GM23338 (cell line): ENCODE data around the gene CHN2. TPM values are rescaled to one million over a fixed set of nuclear protein-coding genes. Genes with fewer than 3 reads are reported as not detected.
A peak's percentile ranks its signal among the peaks of the same experiment; 100 is the strongest.

ENCODE experiments used
- ATAC-seq: fragments of 200-7000 bp; cut with Tn5 transposase; 3 replicates; pipeline ENCODE4 v1.9.1; 2020
- DNase-seq: peaks from one replicate; pipeline ENCODE4 v3.0.0-alpha.2; 2015; ENCODE audit warnings: low spot score
- H2AFZ ChIP-seq: fragments of 200-600 bp; sonication (generic); 2 replicates; pipeline ENCODE4 v1.8.0; 2016; ENCODE audit warnings: antibody characterized with exemption, mild to moderate bottlenecking, moderate library complexity
- H3F3A ChIP-seq: fragments of 200-600 bp; sonication (generic); replicated peaks from 2 replicates; pipeline ENCODE4 v1.8.0; 2017; ENCODE audit warnings: antibody characterized with exemption, mixed run types, low read depth
- H3K27ac ChIP-seq: fragments of 200-600 bp; sonication (generic); 2 replicates; pipeline ENCODE4 v1.6.1; 2016; ENCODE audit warnings: low read depth
- H3K27me3 ChIP-seq: fragments of 200-600 bp; sonication (generic); 2 replicates; pipeline ENCODE4 v1.8.0; 2016; ENCODE audit warnings: mild to moderate bottlenecking, mixed run types, moderate library complexity; ENCODE audit not compliant: insufficient read depth
- H3K36me3 ChIP-seq: fragments of 200-600 bp; sonication (generic); 2 replicates; pipeline ENCODE4 v1.8.0; 2016; ENCODE audit warnings: mild to moderate bottlenecking; ENCODE audit not compliant: insufficient read depth
- H3K4me1 ChIP-seq: fragments of 200-600 bp; sonication (generic); 2 replicates; pipeline ENCODE4 v1.8.0; 2016; ENCODE audit warnings: mild to moderate bottlenecking, moderate library complexity; ENCODE audit not compliant: insufficient read depth
- H3K4me2 ChIP-seq: fragments of 200-600 bp; sonication (generic); 2 replicates; pipeline ENCODE4 v1.7.1; 2017; ENCODE audit warnings: mixed run types
- H3K4me3 ChIP-seq: fragments of 200-600 bp; sonication (generic); 2 replicates; pipeline ENCODE4 v1.6.1; 2016; ENCODE audit warnings: mixed run types
- H3K79me2 ChIP-seq: fragments of 200-600 bp; sonication (generic); replicated peaks from 2 replicates; pipeline ENCODE4 v1.8.0; 2017; ENCODE audit warnings: mild to moderate bottlenecking; ENCODE audit not compliant: insufficient read depth
- H3K9me2 ChIP-seq: fragments of 200-600 bp; sonication (generic); 2 replicates; pipeline ENCODE4 v1.8.0; 2017; ENCODE audit not compliant: insufficient read depth
- H4K20me1 ChIP-seq: fragments of 200-600 bp; sonication (generic); replicated peaks from 2 replicates; pipeline ENCODE4 v1.8.0; 2017; ENCODE audit warnings: mild to moderate bottlenecking; ENCODE audit not compliant: insufficient read depth
- H3K27ac Mint-ChIP-seq: 2 replicates; pipeline ENCODE4 v1.8.0; 2020; ENCODE audit warnings: inconsistent platforms, mild to moderate bottlenecking, moderate library complexity, mixed read lengths
- H3K27me3 Mint-ChIP-seq: 3 replicates; pipeline ENCODE4 v1.8.0; 2022; ENCODE audit warnings: low read depth, mild to moderate bottlenecking, moderate library complexity, mixed read lengths, inconsistent platforms; ENCODE audit not compliant: insufficient read depth, poor library complexity
- H3K36me3 Mint-ChIP-seq: 3 replicates; pipeline ENCODE4 v1.8.0; 2021; ENCODE audit warnings: low read depth, mild to moderate bottlenecking, inconsistent platforms, moderate library complexity, mixed read lengths
- H3K4me1 Mint-ChIP-seq: 3 replicates; pipeline ENCODE4 v1.8.0; 2020; ENCODE audit warnings: mild to moderate bottlenecking, inconsistent platforms, mixed read lengths
- H3K4me3 Mint-ChIP-seq: 3 replicates; pipeline ENCODE4 v1.8.0; 2021; ENCODE audit warnings: moderate library complexity, mild to moderate bottlenecking, inconsistent platforms, mixed read lengths
- H3K9me3 Mint-ChIP-seq: 3 replicates; pipeline ENCODE4 v1.8.0; 2020; ENCODE audit warnings: moderate library complexity, mild to moderate bottlenecking, inconsistent platforms, mixed read lengths
- CTCF ChIP-seq, 2 experiments: fragments of 200-600 bp in 1 of 2; sonication (generic) in 1 of 2; conservative IDR thresholded peaks; 2 replicates each; pipeline versions ENCODE4 v1.5.1 to v1.6.1; 2016 to 2017; ENCODE audit warnings: antibody characterized with exemption in 2 of 2, low read depth in 2 of 2, mild to moderate bottlenecking in 2 of 2, moderate library complexity in 1 of 2
- ETS1 ChIP-seq: IDR thresholded peaks from 2 replicates; pipeline ENCODE4 v1.6.1; 2016; ENCODE audit warnings: antibody characterized with exemption
- NANOG ChIP-seq: IDR thresholded peaks from 2 replicates; pipeline ENCODE4 v1.6.1; 2016; ENCODE audit warnings: antibody characterized with exemption, borderline replicate concordance
- ZNF331 ChIP-seq: fragments of 250-450 bp; sonication (Bioruptor Pico); IDR thresholded peaks from 2 replicates; pipeline ENCODE4 v1.5.0; 2020; ENCODE audit warnings: low read depth, mild to moderate bottlenecking, moderate library complexity
- ZNF462 ChIP-seq: fragments of 250-450 bp; sonication (Bioruptor Pico); IDR thresholded peaks from 2 replicates; pipeline ENCODE4 v1.5.0; 2020; ENCODE audit warnings: mild to moderate bottlenecking, moderate library complexity
- polyA plus RNA-seq: library from polyadenylated mRNA; unstranded; fragments of >200 nt; fragmentation: Nextera tagmentation; extraction: Ambion mirVana; gene quantifications from 2 replicates; pipeline ENCODE4 v1.2.1, GENCODE V29; 2016
- total RNA-seq: library from RNA; depleted of rRNA; stranded (reverse); fragments of >200 nt; shearing (Covaris generic); gene quantifications from 2 replicates; pipeline ENCODE4 v1.2.3, GENCODE V29; 2014

Gene CHN2
- total and polyA plus RNA-seq, 2 experiments from 2014 or later, result 6.1 to 7.5 TPM

- TF ChIP-seq CTCF (conservative IDR thresholded peaks at IDR 0.05; ENCODE audit: low read depth in 2 of 2), result no peak
- no peak for TF ChIP-seq ZNF331 (CRISPR knock-in tag)
Measured at GRCh38 chr7:29146057-29146706, 48.4 kb upstream of the CHN2 start, which contains the start of gene CPVL (continued).

GRCh38 chr7:29146888-29147609 lies 47.5 kb upstream of the CHN2 start:
- TF ChIP-seq ETS1 (no peak), CTCF (conservative IDR thresholded peaks at IDR 0.05; ENCODE audit: low read depth in 2 of 2) (0 out of 4 replicates have a peak, but pooled peaks of 1 of the 2 experiments have one; percentile 16)
- Mint-ChIP-seq H3K4me1 (peaks cover 14% of the 10 kb centered on the region; the same call in 2 of the 3 replicates), H3K9me3 (no peaks in the 10 kb centered on the region), H3K4me3 (peak overlapping the region; percentile 97), H3K36me3 (no peaks in the 10 kb centered on the region), H3K27ac (no peak overlapping the region), H3K27me3 (peaks cover 16% of the 10 kb centered on the region)
- Histone ChIP-seq H3K27me3 (peaks cover 20% of the 10 kb centered on the region), H3K4me2 (peak overlapping the region; percentile 97), H3F3A (no peaks in the 10 kb centered on the region), H3K4me1 (peaks cover 13% of the 10 kb centered on the region), H3K36me3 (no peaks in the 10 kb centered on the region), H3K27ac (no peak overlapping the region), H3K4me3 (peak overlapping the region; percentile 88), H3K9me2 (no peaks in the 10 kb centered on the region), H3K79me2 (no peaks in the 10 kb centered on the region), H4K20me1 (no peaks in the 10 kb centered on the region), H2AFZ (peak overlapping the region; percentile 99)
- ATAC-seq (peak; percentile 60), DNase-seq (peak; percentile 43)

GRCh38 chr7:29147821-29148220 lies 46.8 kb upstream of the CHN2 start:
- H3K9me3 Mint-ChIP-seq, result no peaks in the 10 kb centered on the region
- DNase-seq (no peak), ATAC-seq (no peak)
- Histone ChIP-seq H3K79me2 (no peaks in the 10 kb centered on the region), H4K20me1 (no peaks in the 10 kb centered on the region), H2AFZ (no peak overlapping the region), H3K4me3 (no peak overlapping the region), H3K27ac (no peak overlapping the region), H3K4me2 (no peak overlapping the region), H3K9me2 (no peaks in the 10 kb centered on the region), H3K4me1 (peaks cover 13% of the 10 kb centered on the region), H3F3A (no peaks in the 10 kb centered on the region), H3K36me3 (no peaks in the 10 kb centered on the region), H3K27me3 (peaks cover 20% of the 10 kb centered on the region)
- H3K4me1 Mint-ChIP-seq, result peaks cover 20% of the 10 kb centered on the region; the same call in 2 of the 3 replicates
- H3K27ac Mint-ChIP-seq, result no peak overlapping the region
- H3K4me3 Mint-ChIP-seq, result no peak overlapping the region
- H3K27me3 Mint-ChIP-seq, result peaks cover 16% of the 10 kb centered on the region
- H3K36me3 Mint-ChIP-seq, result no peaks in the 10 kb centered on the region
- TF ChIP-seq ZNF331 (CRISPR knock-in tag) (no peak), ZNF462 (CRISPR knock-in tag) (no peak), NANOG (no peak)
